Heart left ventricle (tissue), 13 donors: ENCODE results near the gene PTPN21.

Source experiments
- CTCF ChIP-seq, 12 donors: fragments of 200-600 bp; sonication (generic) in 4 of 12; IDR thresholded peaks; one replicate each; pipeline versions ENCODE4 v1.5.0 to v1.8.0; 2018 to 2022; ENCODE audit warnings: antibody characterized with exemption in 12 of 12, mild to moderate bottlenecking in 5 of 12
- POLR2A ChIP-seq, 2 donors: fragments of 450-650 bp; IDR thresholded peaks; one replicate each; pipeline ENCODE4 v1.6.1; 2017; ENCODE audit warnings: antibody characterized with exemption in 2 of 2, mild to moderate bottlenecking in 2 of 2, moderate library complexity in 2 of 2
- donor health status: ischemic (EF 13 %, LVEDD 7.1; RV severe dilation, severe dysfunction).
- donor health status: DM: no; HTN: yes; CAD: no.
- donor health status: DM: no; HTN: no; CAD: no.
- donor health status: ischemic (EF 25% LVEDD 6.9; RV normal size, moderate dysfunction).
- donor health status: ischemic (EF 25% LVEDD 5.7; RV mildly dilated, moderate dysfunction).
- donor health status: ischemic (EF 35%, LVEDD 5.7; RV mildly dilated, moderate dysfunction).
- donor health status: nonischemic (EF 11% LVEDD 7.7; RV severe dilation, severe dysfunction).
- donor health status: DM: yes; HTN: yes; CAD: no.
- donor health status: PGD.
- donor health status: ischemic (EF 29% LVEDD 5.4; RV normal size, mild dysfunction).
- donor health status: nonischemic (EF 23%, LVEDD 6.1; RV moderate dilation, normal function).

GRCh38 chr14:88479574-88479987 lies 75.2 kb downstream of the PTPN21 start:
- no peak for TF ChIP-seq CTCF (IDR thresholded peaks at IDR 0.05)
- TF ChIP-seq POLR2A (IDR thresholded peaks at IDR 0.05): no peak
